KOPT-K1 (cell line): ENCODE measurements around the gene KDM4B.

Experiments used
- H3K27ac ChIP-seq: fragments of 200-600 bp; sonication (generic); 2 replicates; pipeline ENCODE4 v1.5.1; 2016; ENCODE audit warnings: antibody characterized with exemption, mild to moderate bottlenecking, low read depth, low read length; ENCODE audit not compliant: poor library complexity, severe bottlenecking
- H3K36me3 ChIP-seq: fragments of 200-600 bp; sonication (generic); 2 replicates; pipeline ENCODE4 v1.5.1; 2017; ENCODE audit warnings: antibody characterized with exemption, mild to moderate bottlenecking, low read length, moderate library complexity; ENCODE audit not compliant: insufficient read depth
- H3K9me3 ChIP-seq: fragments of 200-600 bp; sonication (generic); 2 replicates; pipeline ENCODE4 v1.5.1; 2017; ENCODE audit warnings: antibody characterized with exemption, low read length, mild to moderate bottlenecking; ENCODE audit not compliant: insufficient read depth, poor library complexity, severe bottlenecking

KDM4B gene

GRCh38 chr19:5196832-5197231 is 227.9 kb downstream of the KDM4B start:
- Histone ChIP-seq H3K36me3 (no peaks in the 10 kb centered on the region), H3K27ac (no peak overlapping the region), H3K9me3 (peaks cover 16% of the 10 kb centered on the region)

- no peak overlapping the region for H3K27ac ChIP-seq
- H3K36me3 ChIP-seq, result no peaks in the 10 kb centered on the region
- peaks cover 23% of the 10 kb centered on the region for H3K9me3 ChIP-seq
Measured at GRCh38 chr19:5200844-5201243, 231.9 kb downstream of the KDM4B start.

- Histone ChIP-seq H3K9me3 (peaks cover 23% of the 10 kb centered on the region), H3K36me3 (no peaks in the 10 kb centered on the region), H3K27ac (no peak overlapping the region)
Measured at GRCh38 chr19:5202553-5202952, 233.6 kb downstream of the KDM4B start.
